K562 (cell line): Measurements from ENCODE around the gene CERS1. TPM values are rescaled to one million over a fixed set of nuclear protein-coding genes. Genes with fewer than 3 reads are reported as not detected.

Source experiments
- BCOR ChIP-seq: fragments of 450-650 bp; IDR thresholded peaks from 2 replicates; pipeline ENCODE4 v1.6.1; 2016
- ETV6 ChIP-seq, 3 experiments: fragments of 150-350 bp in 1 of 3; sonication (generic) in 1 of 3; formaldehyde crosslinking in 1 of 3; IDR thresholded peaks; 2 replicates each; pipeline versions ENCODE4 v1.6.1 to v1.8.0; 2014 to 2022; ENCODE audit warnings: borderline replicate concordance in 2 of 3, low read depth in 2 of 3, antibody characterized with exemption in 1 of 3, low read length in 1 of 3, mild to moderate bottlenecking in 1 of 3, missing genetic modification reagents in 1 of 3
- HMBOX1 ChIP-seq: sonication (generic); IDR thresholded peaks from 2 replicates; pipeline ENCODE4 v1.6.1; 2016
- KDM4B ChIP-seq, 2 experiments: fragments of 450-650 bp in 1 of 2; sonication (generic) in 1 of 2; IDR thresholded peaks; 2 replicates each; pipeline ENCODE4 v1.6.1; 2016 to 2017; ENCODE audit warnings: borderline replicate concordance in 2 of 2, antibody characterized with exemption in 1 of 2, low read depth in 1 of 2, mild to moderate bottlenecking in 1 of 2
- L3MBTL2 ChIP-seq: fragments of 450-650 bp; IDR thresholded peaks from 2 replicates; pipeline ENCODE4 v1.6.1; 2016; ENCODE audit warnings: mild to moderate bottlenecking, moderate library complexity
- NBN ChIP-seq: fragments of 450-650 bp; IDR thresholded peaks from 2 replicates; pipeline ENCODE4 v1.6.1; 2016; ENCODE audit warnings: low read depth, mild to moderate bottlenecking
- NCOA1 ChIP-seq: fragments of 450-650 bp; IDR thresholded peaks from 2 replicates; pipeline ENCODE4 v1.6.1; 2016; ENCODE audit warnings: low read depth
- NR1H2 ChIP-seq: sonication (generic); formaldehyde crosslinking; IDR thresholded peaks from 2 replicates; pipeline ENCODE4 v1.4.0; 2020; ENCODE audit warnings: mild to moderate bottlenecking, missing genetic modification reagents
- POU5F1 ChIP-seq: fragments of 150-350 bp; IDR thresholded peaks from 2 replicates; pipeline ENCODE4 v1.6.1; 2014; ENCODE audit warnings: borderline replicate concordance, low read length, low read depth, mild to moderate bottlenecking; ENCODE audit not compliant: partially characterized antibody
- PTBP1 ChIP-seq: fragments of 200-400 bp; formaldehyde crosslinking; IDR thresholded peaks from 2 replicates; pipeline ENCODE4 v1.6.1; 2017; ENCODE audit warnings: low read depth, low read length
- RBFOX2 ChIP-seq: fragments of 200-400 bp; formaldehyde crosslinking; IDR thresholded peaks from 2 replicates; pipeline ENCODE4 v1.6.1; 2017; ENCODE audit warnings: low read depth, mild to moderate bottlenecking, low read length, moderate library complexity
- SMC3 ChIP-seq: conservative IDR thresholded peaks from 2 replicates; pipeline ENCODE4 v1.6.1; 2011; ENCODE audit warnings: low read depth, low read length, improper control_type of control experiment; ENCODE audit not compliant: insufficient read depth
- TAF15 ChIP-seq: fragments of 200-400 bp; formaldehyde crosslinking; IDR thresholded peaks from 2 replicates; pipeline ENCODE4 v1.6.1; 2017; ENCODE audit warnings: mild to moderate bottlenecking, low read depth, low read length, moderate library complexity
- TCFL5 ChIP-seq: fragments of 250-450 bp; sonication (Bioruptor Pico); conservative IDR thresholded peaks from 2 replicates; pipeline ENCODE4 v1.6.1; 2021; ENCODE audit warnings: mild to moderate bottlenecking, moderate library complexity, matching md5 sums
- THRA ChIP-seq: fragments of 450-650 bp; IDR thresholded peaks from 2 replicates; pipeline ENCODE4 v1.6.1; 2017; ENCODE audit warnings: mild to moderate bottlenecking, moderate library complexity
- U2AF1 ChIP-seq: fragments of 200-400 bp; formaldehyde crosslinking; optimal IDR thresholded peaks from 2 replicates; pipeline ENCODE3; 2017; ENCODE audit warnings: mild to moderate bottlenecking, low read depth, low read length, moderate library complexity
- ZNF239 ChIP-seq: fragments of 250-450 bp; sonication (Bioruptor Pico); IDR thresholded peaks from 2 replicates; pipeline ENCODE4 v1.4.0; 2020; ENCODE audit warnings: mild to moderate bottlenecking
- ZNF324 ChIP-seq: fragments of 250-450 bp; sonication (Bioruptor Pico); IDR thresholded peaks from 2 replicates; pipeline ENCODE4 v1.4.0; 2020; ENCODE audit warnings: mild to moderate bottlenecking
- polyA plus RNA-seq, 8 experiments: library from polyadenylated mRNA; depleted of rRNA in 4 of 8; stranded (reverse) in 5 of 8; unstranded in 3 of 8; fragments of >200 nt; fragmentation: Nextera tagmentation in 2 of 8; fragmentation: Illumina TruSeq in 1 of 8; extraction: Ambion mirVana in 2 of 8; extraction: Trizol in 1 of 8; gene quantifications; 2 replicates each; pipeline versions ENCODE4 v1.2.1 to v1.2.3, GENCODE V29; 2011 to 2014; ENCODE audit warnings: inconsistent platforms in 1 of 8, missing spikeins in 1 of 8
- total RNA-seq, 7 experiments: library from RNA; depleted of rRNA in 6 of 7; stranded (reverse); fragments of >200 nt in 6 of 7; fragmentation: Illumina TruSeq in 2 of 7; extraction: Trizol in 2 of 7; gene quantifications; 2 replicates each; pipeline versions ENCODE4 v1.2.1 to v1.2.3, GENCODE V29; 2011 to 2021; ENCODE audit warnings: low replicate concordance in 1 of 7
- TF ChIP-seq, protein P1 (sequence below): IDR thresholded peaks from 2 replicates; pipeline ENCODE4 v1.6.1; 2011; ENCODE audit not compliant: insufficient read length; ENCODE audit errors: extremely low read depth
- TF ChIP-seq, protein P2 (sequence below): fragments of 450-650 bp; formaldehyde crosslinking; IDR thresholded peaks from 2 replicates; pipeline ENCODE4 v1.4.0; 2020; ENCODE audit warnings: mild to moderate bottlenecking, mixed read lengths
- TF ChIP-seq, protein P3 (sequence below): IDR thresholded peaks from 2 replicates; pipeline ENCODE4 v1.6.1; 2011; ENCODE audit warnings: borderline replicate concordance, low read depth, mild to moderate bottlenecking, moderate library complexity, low read length; ENCODE audit not compliant: insufficient read depth, poor library complexity, severe bottlenecking

Gene CERS1
- total and polyA plus RNA-seq, 9 of the 15 experiments (the other 6 are each of a cell fraction or from before 2014, with no cell fraction given): 0.33 to 1.5 (median 0.86) TPM; not detected in 2

DNA sequence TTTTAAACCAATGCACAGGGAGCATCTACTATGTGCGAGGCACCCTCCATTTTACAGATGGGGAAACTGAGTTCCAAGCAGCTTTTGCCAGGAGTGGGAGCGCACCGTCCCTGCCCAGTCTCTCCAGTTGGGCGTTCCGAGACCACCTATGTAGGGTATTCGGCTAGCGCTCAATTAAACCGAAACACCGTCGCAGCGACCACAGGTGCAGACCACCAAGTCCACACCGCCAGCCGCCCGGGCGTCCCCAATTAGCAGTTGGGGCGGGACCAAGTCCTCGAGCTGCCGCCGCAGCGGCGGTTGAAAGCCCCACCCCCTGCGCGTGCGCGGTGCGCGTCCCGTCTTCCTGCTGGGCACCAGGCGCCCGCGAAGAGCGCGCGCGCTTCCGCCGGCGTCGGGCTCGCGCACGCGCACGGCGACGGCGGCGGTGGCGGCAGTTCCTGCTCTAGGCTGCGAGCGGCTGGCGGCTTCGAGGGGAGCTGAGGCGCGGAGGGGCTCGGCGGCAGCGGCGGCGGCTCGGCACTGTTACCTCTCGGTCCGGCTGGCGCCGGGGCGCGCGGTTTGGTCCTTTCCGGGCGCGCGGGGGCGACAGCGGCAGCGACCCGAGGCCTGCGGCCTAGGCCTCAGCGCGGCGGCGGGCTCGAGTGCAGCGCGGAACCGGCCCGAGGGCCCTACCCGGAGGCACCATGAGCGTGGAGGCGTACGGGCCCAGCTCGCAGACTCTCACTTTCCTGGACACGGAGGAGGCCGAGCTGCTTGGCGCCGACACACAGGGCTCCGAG, 64.2 kb downstream of the CERS1 start, which contains the start of gene UPF1 (continued):
- TF ChIP-seq L3MBTL2 (peak; percentile 80), BCOR (peak; percentile 93), THRA (no peak), NCOA1 (no peak), PTBP1 (no peak), ETV6 (IDR thresholded peaks at IDR 0.05; ENCODE audit: borderline replicate concordance in 1 of 2, low read depth in 2 of 2, low read length in 1 of 2) (no peak), ETV6 (CRISPR knock-in tag; IDR thresholded peaks at IDR 0.05; ENCODE audit: borderline replicate concordance) (no peak), HMBOX1 (no peak), TCFL5 (no peak), ZNF239 (CRISPR knock-in tag) (no peak), POU5F1 (no peak), U2AF1 (peak; percentile 14), RBFOX2 (peak; percentile 93), NR1H2 (CRISPR knock-in tag) (no peak), KDM4B (IDR thresholded peaks at IDR 0.05; ENCODE audit: borderline replicate concordance in 2 of 2, low read depth in 1 of 2) (no peak), TAF15 (no peak), NBN (no peak), SMC3 (no peak), ZNF324 (CRISPR knock-in tag) (no peak)
- TF ChIP-seq, protein P1, sequence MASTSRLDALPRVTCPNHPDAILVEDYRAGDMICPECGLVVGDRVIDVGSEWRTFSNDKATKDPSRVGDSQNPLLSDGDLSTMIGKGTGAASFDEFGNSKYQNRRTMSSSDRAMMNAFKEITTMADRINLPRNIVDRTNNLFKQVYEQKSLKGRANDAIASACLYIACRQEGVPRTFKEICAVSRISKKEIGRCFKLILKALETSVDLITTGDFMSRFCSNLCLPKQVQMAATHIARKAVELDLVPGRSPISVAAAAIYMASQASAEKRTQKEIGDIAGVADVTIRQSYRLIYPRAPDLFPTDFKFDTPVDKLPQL: no peak
- TF ChIP-seq, protein P2, sequence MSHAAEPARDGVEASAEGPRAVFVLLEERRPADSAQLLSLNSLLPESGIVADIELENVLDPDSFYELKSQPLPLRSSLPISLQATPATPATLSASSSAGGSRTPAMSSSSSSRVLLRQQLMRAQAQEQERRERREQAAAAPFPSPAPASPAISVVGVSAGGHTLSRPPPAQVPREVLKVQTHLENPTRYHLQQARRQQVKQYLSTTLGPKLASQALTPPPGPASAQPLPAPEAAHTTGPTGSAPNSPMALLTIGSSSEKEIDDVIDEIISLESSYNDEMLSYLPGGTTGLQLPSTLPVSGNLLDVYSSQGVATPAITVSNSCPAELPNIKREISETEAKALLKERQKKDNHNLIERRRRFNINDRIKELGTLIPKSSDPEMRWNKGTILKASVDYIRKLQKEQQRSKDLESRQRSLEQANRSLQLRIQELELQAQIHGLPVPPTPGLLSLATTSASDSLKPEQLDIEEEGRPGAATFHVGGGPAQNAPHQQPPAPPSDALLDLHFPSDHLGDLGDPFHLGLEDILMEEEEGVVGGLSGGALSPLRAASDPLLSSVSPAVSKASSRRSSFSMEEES (CRISPR knock-in tag): no peak
- TF ChIP-seq, protein P3, sequence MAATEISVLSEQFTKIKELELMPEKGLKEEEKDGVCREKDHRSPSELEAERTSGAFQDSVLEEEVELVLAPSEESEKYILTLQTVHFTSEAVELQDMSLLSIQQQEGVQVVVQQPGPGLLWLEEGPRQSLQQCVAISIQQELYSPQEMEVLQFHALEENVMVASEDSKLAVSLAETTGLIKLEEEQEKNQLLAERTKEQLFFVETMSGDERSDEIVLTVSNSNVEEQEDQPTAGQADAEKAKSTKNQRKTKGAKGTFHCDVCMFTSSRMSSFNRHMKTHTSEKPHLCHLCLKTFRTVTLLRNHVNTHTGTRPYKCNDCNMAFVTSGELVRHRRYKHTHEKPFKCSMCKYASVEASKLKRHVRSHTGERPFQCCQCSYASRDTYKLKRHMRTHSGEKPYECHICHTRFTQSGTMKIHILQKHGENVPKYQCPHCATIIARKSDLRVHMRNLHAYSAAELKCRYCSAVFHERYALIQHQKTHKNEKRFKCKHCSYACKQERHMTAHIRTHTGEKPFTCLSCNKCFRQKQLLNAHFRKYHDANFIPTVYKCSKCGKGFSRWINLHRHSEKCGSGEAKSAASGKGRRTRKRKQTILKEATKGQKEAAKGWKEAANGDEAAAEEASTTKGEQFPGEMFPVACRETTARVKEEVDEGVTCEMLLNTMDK: no peak
